ENCODE data around the gene AUTS2.

DNA sequence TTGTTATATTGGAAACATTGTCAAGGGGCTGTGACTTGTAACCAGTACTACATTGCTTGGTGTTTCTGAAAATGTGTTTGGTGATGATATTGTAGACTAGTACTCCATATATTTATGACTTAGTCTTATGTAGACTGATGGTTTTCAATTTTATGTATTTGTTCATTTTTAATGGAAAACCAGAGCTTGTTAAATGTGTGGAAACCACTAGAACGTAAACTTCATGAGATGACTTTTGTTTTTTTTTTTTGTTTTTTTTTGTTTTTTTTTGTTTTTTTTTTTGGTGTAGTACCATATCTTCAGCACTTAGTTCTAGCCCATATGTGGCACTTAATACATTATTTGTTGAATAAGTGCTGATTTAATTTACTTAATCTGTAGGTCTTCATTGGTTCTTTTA lies 518.6 kb downstream of the AUTS2 start:
- TF ChIP-seq, protein P1, sequence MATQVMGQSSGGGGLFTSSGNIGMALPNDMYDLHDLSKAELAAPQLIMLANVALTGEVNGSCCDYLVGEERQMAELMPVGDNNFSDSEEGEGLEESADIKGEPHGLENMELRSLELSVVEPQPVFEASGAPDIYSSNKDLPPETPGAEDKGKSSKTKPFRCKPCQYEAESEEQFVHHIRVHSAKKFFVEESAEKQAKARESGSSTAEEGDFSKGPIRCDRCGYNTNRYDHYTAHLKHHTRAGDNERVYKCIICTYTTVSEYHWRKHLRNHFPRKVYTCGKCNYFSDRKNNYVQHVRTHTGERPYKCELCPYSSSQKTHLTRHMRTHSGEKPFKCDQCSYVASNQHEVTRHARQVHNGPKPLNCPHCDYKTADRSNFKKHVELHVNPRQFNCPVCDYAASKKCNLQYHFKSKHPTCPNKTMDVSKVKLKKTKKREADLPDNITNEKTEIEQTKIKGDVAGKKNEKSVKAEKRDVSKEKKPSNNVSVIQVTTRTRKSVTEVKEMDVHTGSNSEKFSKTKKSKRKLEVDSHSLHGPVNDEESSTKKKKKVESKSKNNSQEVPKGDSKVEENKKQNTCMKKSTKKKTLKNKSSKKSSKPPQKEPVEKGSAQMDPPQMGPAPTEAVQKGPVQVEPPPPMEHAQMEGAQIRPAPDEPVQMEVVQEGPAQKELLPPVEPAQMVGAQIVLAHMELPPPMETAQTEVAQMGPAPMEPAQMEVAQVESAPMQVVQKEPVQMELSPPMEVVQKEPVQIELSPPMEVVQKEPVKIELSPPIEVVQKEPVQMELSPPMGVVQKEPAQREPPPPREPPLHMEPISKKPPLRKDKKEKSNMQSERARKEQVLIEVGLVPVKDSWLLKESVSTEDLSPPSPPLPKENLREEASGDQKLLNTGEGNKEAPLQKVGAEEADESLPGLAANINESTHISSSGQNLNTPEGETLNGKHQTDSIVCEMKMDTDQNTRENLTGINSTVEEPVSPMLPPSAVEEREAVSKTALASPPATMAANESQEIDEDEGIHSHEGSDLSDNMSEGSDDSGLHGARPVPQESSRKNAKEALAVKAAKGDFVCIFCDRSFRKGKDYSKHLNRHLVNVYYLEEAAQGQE (IDR thresholded peaks at IDR 0.05; ENCODE audit: borderline replicate concordance), result no peak
- TF ChIP-seq, protein P2, sequence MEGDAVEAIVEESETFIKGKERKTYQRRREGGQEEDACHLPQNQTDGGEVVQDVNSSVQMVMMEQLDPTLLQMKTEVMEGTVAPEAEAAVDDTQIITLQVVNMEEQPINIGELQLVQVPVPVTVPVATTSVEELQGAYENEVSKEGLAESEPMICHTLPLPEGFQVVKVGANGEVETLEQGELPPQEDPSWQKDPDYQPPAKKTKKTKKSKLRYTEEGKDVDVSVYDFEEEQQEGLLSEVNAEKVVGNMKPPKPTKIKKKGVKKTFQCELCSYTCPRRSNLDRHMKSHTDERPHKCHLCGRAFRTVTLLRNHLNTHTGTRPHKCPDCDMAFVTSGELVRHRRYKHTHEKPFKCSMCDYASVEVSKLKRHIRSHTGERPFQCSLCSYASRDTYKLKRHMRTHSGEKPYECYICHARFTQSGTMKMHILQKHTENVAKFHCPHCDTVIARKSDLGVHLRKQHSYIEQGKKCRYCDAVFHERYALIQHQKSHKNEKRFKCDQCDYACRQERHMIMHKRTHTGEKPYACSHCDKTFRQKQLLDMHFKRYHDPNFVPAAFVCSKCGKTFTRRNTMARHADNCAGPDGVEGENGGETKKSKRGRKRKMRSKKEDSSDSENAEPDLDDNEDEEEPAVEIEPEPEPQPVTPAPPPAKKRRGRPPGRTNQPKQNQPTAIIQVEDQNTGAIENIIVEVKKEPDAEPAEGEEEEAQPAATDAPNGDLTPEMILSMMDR (IDR thresholded peaks at IDR 0.05; ENCODE audit: poor library complexity, severe bottlenecking), result no peak
- TF ChIP-seq POLR2AphosphoS5 (IDR thresholded peaks at IDR 0.05), result no peak
